Ramos (cell line): Measurements from ENCODE around the gene AUTS2.

Experiments
- in situ Hi-C: fragments of 300-500 bp; cut with MboI; formaldehyde crosslinking; loops from one replicate; pipeline ENCODE4 v1.14.3; 2022; ENCODE audit warnings: low sequenced_read_pairs; ENCODE audit not compliant: unreplicated experiment

Gene AUTS2

GRCh38 chr7:70068531-70068930, 470.3 kb downstream of the AUTS2 start:
- in situ Hi-C loops = no loop called here

GRCh38 chr7:70069977-70070376, 471.7 kb downstream of the AUTS2 start:
- in situ Hi-C loops = no loop called here

- in situ Hi-C loops = no loop called here
These were observed 473.5 kb downstream of the AUTS2 start for GRCh38 chr7:70071766-70072165.

- in situ Hi-C loops = no loop called here
These were observed 473.9 kb downstream of the AUTS2 start for GRCh38 chr7:70072220-70072619.

GRCh38 chr7:70076325-70076724, 478.1 kb downstream of the AUTS2 start:
- in situ Hi-C loops = no loop called here

GRCh38 chr7:70082099-70082611, 483.9 kb downstream of the AUTS2 start:
- in situ Hi-C loops = no loop called here

- in situ Hi-C loops = no loop called here
These were observed 493.1 kb downstream of the AUTS2 start for GRCh38 chr7:70091362-70091761.

- in situ Hi-C loops = no loop called here
These were observed 494.3 kb downstream of the AUTS2 start for GRCh38 chr7:70092314-70093204.

- in situ Hi-C loops = no loop called here
These were observed 495.1 kb downstream of the AUTS2 start for GRCh38 chr7:70093205-70093904.

GRCh38 chr7:70094831-70095230, 496.6 kb downstream of the AUTS2 start:
- in situ Hi-C loops = no loop called here

- in situ Hi-C loops = no loop called here
These were observed 499.4 kb downstream of the AUTS2 start for GRCh38 chr7:70097645-70098044.

- in situ Hi-C loops = no loop called here
These were observed 499.9 kb downstream of the AUTS2 start for GRCh38 chr7:70098133-70098561.

GRCh38 chr7:70098905-70099672, 500.8 kb downstream of the AUTS2 start:
- in situ Hi-C loops = no loop called here

GRCh38 chr7:70104243-70104642, 506.0 kb downstream of the AUTS2 start:
- in situ Hi-C loops = no loop called here

- in situ Hi-C loops = no loop called here
These were observed 514.8 kb downstream of the AUTS2 start for GRCh38 chr7:70113078-70113477.

GRCh38 chr7:70113536-70113935, 515.3 kb downstream of the AUTS2 start:
- in situ Hi-C loops = no loop called here

- in situ Hi-C loops = no loop called here
These were observed 516.5 kb downstream of the AUTS2 start for GRCh38 chr7:70114806-70115205.

GRCh38 chr7:70116244-70116643, 518.0 kb downstream of the AUTS2 start:
- in situ Hi-C loops = no loop called here

GRCh38 chr7:70116867-70117266, 518.6 kb downstream of the AUTS2 start:
- in situ Hi-C loops = no loop called here

GRCh38 chr7:70120851-70121250, 522.6 kb downstream of the AUTS2 start:
- in situ Hi-C loops = no loop called here

- in situ Hi-C loops = no loop called here
These were observed 533.5 kb downstream of the AUTS2 start for GRCh38 chr7:70131817-70132216.
